IMR-90 (cell line): ENCODE measurements around the gene ABCC4. TPM values are rescaled to one million over a fixed set of nuclear protein-coding genes. Genes with fewer than 3 reads are reported as not detected.
A peak's percentile ranks its signal among the peaks of the same experiment; 100 is the strongest.

Experiments used
- ATAC-seq: fragments of 200-7000 bp; cut with Tn5 transposase; 2 replicates; pipeline ENCODE4 v1.9.1; 2020; ENCODE audit warnings: low read depth, mild to moderate bottlenecking, moderate library complexity
- BruUV-seq: library from RNA; stranded (reverse); fragments of 400-500 nt; replicated peaks from 2 replicates; lab custom pipeline; 2021; lab: Mats Ljungman, UMichigan
- CTCF ChIA-PET: fragments of 300-600 bp; formaldehyde crosslinking; extraction: SDS; loops from one replicate; lab custom pipeline; 2021; ENCODE audit warnings: antibody characterized with exemption; lab: Yijun Ruan, JAX
- POLR2A ChIA-PET: fragments of 300-600 bp; sonication (Branson Sonifier 250); formaldehyde crosslinking; loops from one replicate; lab custom pipeline; 2022; ENCODE audit warnings: antibody characterized with exemption; ENCODE audit not compliant: unreplicated experiment; lab: Charles Lee
- DNase-seq: peaks from one replicate; pipeline ENCODE4 v3.0.0; 2013
- H2AFZ ChIP-seq: replicated peaks from 2 replicates; pipeline ENCODE3; 2013; ENCODE audit warnings: low read length, mild to moderate bottlenecking; ENCODE audit not compliant: poor library complexity
- H2AK5ac ChIP-seq: 2 replicates; pipeline ENCODE4 v1.6.1; 2013; ENCODE audit warnings: low read depth, low read length, inconsistent platforms
- H2AK9ac ChIP-seq: replicated peaks from 2 replicates; pipeline ENCODE3; 2013; ENCODE audit warnings: mild to moderate bottlenecking, low read depth, low read length, moderate library complexity; ENCODE audit not compliant: poor library complexity
- H2BK120ac ChIP-seq: 2 replicates; pipeline ENCODE4 v1.6.1; 2013; ENCODE audit warnings: low read depth, low read length, inconsistent platforms
- H2BK15ac ChIP-seq: 3 replicates; pipeline ENCODE4 v1.6.1; 2013; ENCODE audit warnings: low read depth, low read length, inconsistent platforms
- H2BK20ac ChIP-seq: 2 replicates; pipeline ENCODE4 v1.6.1; 2013; ENCODE audit warnings: low read depth, mild to moderate bottlenecking, inconsistent platforms, low read length, moderate library complexity
- H2BK5ac ChIP-seq: 2 replicates; pipeline ENCODE4 v1.6.1; 2013; ENCODE audit warnings: mild to moderate bottlenecking, low read depth, low read length, inconsistent platforms; ENCODE audit not compliant: poor library complexity, severe bottlenecking
- H3K14ac ChIP-seq: replicated peaks from 2 replicates; pipeline ENCODE4 v1.6.1; 2013; ENCODE audit warnings: low read depth, low read length, inconsistent platforms
- H3K18ac ChIP-seq: 2 replicates; pipeline ENCODE4 v1.6.1; 2013; ENCODE audit warnings: low read depth, low read length, control low read depth
- H3K23ac ChIP-seq: 2 replicates; pipeline ENCODE4 v1.6.1; 2013; ENCODE audit warnings: low read depth, low read length, inconsistent platforms
- H3K27ac ChIP-seq: 2 replicates; pipeline ENCODE4 v1.5.1; 2013; ENCODE audit warnings: mild to moderate bottlenecking, control low read depth, low read length; ENCODE audit not compliant: insufficient read depth
- H3K27me3 ChIP-seq: 2 replicates; pipeline ENCODE4 v1.6.1; 2013; ENCODE audit warnings: low read length; ENCODE audit not compliant: control insufficient read depth, insufficient read depth
- H3K36me3 ChIP-seq: 2 replicates; pipeline ENCODE4 v1.6.1; 2013; ENCODE audit warnings: low read length, mixed read lengths; ENCODE audit not compliant: control insufficient read depth, insufficient read depth
- H3K4ac ChIP-seq: 2 replicates; pipeline ENCODE4 v1.6.1; 2013; ENCODE audit warnings: low read depth, low read length, inconsistent platforms
- H3K4me1 ChIP-seq: 2 replicates; pipeline ENCODE4 v1.6.1; 2013; ENCODE audit warnings: low read length, mixed read lengths; ENCODE audit not compliant: control insufficient read depth, insufficient read depth
- H3K4me2 ChIP-seq: 2 replicates; pipeline ENCODE4 v1.6.1; 2013; ENCODE audit warnings: low read depth, mild to moderate bottlenecking, control low read depth, low read length, moderate library complexity
- H3K4me3 ChIP-seq: 2 replicates; pipeline ENCODE4 v1.5.1; 2013; ENCODE audit warnings: low read depth, mild to moderate bottlenecking, control low read depth, low read length, moderate library complexity; ENCODE audit not compliant: insufficient read depth
- H3K56ac ChIP-seq: 2 replicates; pipeline ENCODE4 v1.6.1; 2013; ENCODE audit warnings: low read length, inconsistent platforms; ENCODE audit not compliant: insufficient read depth; ENCODE audit errors: extremely low read depth
- H3K79me1 ChIP-seq, 2 experiments: 2 replicates each; pipeline ENCODE4 v1.6.1; 2013; ENCODE audit warnings: low read length in 2 of 2, inconsistent platforms in 1 of 2, low read depth in 1 of 2
- H3K9ac ChIP-seq: 2 replicates; pipeline ENCODE4 v1.6.1; 2013; ENCODE audit warnings: low read depth, low read length, control low read depth
- H3K9me1 ChIP-seq: 2 replicates; pipeline ENCODE4 v1.6.1; 2013; ENCODE audit warnings: low read length, inconsistent platforms; ENCODE audit not compliant: insufficient read depth
- H3K9me3 ChIP-seq: 2 replicates; pipeline ENCODE4 v1.6.1; 2013; ENCODE audit warnings: low read length; ENCODE audit not compliant: control insufficient read depth, insufficient read depth
- H4K20me1 ChIP-seq: 2 replicates; pipeline ENCODE4 v1.6.1; 2013; ENCODE audit warnings: low read length, inconsistent platforms; ENCODE audit not compliant: insufficient read depth
- H4K5ac ChIP-seq: 2 replicates; pipeline ENCODE4 v1.6.1; 2013; ENCODE audit warnings: mild to moderate bottlenecking, low read depth, low read length, control low read depth
- H4K8ac ChIP-seq, 2 experiments: 2 replicates each; pipeline ENCODE4 v1.6.1; 2013; ENCODE audit warnings: low read depth in 2 of 2, low read length in 2 of 2, control low read depth in 1 of 2, inconsistent platforms in 1 of 2
- H4K91ac ChIP-seq: 2 replicates; pipeline ENCODE4 v1.6.1; 2013; ENCODE audit warnings: low read depth, low read length, inconsistent platforms; ENCODE audit not compliant: insufficient read depth
- BHLHE40 ChIP-seq: fragments of 150-350 bp; IDR thresholded peaks from 2 replicates; pipeline ENCODE4 v1.6.1; 2016; ENCODE audit warnings: mild to moderate bottlenecking, low read depth, low read length
- CEBPB ChIP-seq: IDR thresholded peaks from 2 replicates; pipeline ENCODE4 v1.6.1; 2012; ENCODE audit warnings: low read depth, low read length, improper control_type of control experiment
- CHD1 ChIP-seq: IDR thresholded peaks from 2 replicates; pipeline ENCODE4 v1.6.1; 2012; ENCODE audit warnings: low read depth, low read length, improper control_type of control experiment
- CTCF ChIP-seq: conservative IDR thresholded peaks from 2 replicates; pipeline ENCODE4 v1.5.1; 2012; ENCODE audit warnings: mild to moderate bottlenecking, low read depth, low read length, improper control_type of control experiment
- ELK1 ChIP-seq: fragments of 150-350 bp; IDR thresholded peaks from 2 replicates; pipeline ENCODE4 v1.6.1; 2016; ENCODE audit warnings: low read depth, mild to moderate bottlenecking, low read length, moderate library complexity, borderline replicate concordance
- FOS ChIP-seq: fragments of 150-350 bp; IDR thresholded peaks from 2 replicates; pipeline ENCODE4 v1.6.1; 2016; ENCODE audit warnings: low read depth, low read length
- MAFK ChIP-seq: IDR thresholded peaks from 2 replicates; pipeline ENCODE4 v1.6.1; 2012; ENCODE audit warnings: low read depth, low read length, improper control_type of control experiment
- MAZ ChIP-seq: IDR thresholded peaks from 2 replicates; pipeline ENCODE4 v1.6.1; 2012; ENCODE audit warnings: low read depth, mild to moderate bottlenecking, low read length, improper control_type of control experiment, moderate library complexity, borderline replicate concordance
- MXI1 ChIP-seq: IDR thresholded peaks from 2 replicates; pipeline ENCODE4 v1.6.1; 2012; ENCODE audit warnings: low read depth, mild to moderate bottlenecking, low read length, moderate library complexity, borderline replicate concordance
- NFE2L2 ChIP-seq: fragments of 150-350 bp; IDR thresholded peaks from 2 replicates; pipeline ENCODE4 v1.6.1; 2016; ENCODE audit warnings: low read depth, mild to moderate bottlenecking, low read length
- POLR2A ChIP-seq: IDR thresholded peaks from 2 replicates; pipeline ENCODE4 v1.6.1; 2012; ENCODE audit warnings: mild to moderate bottlenecking, low read depth, low read length
- RAD21 ChIP-seq: IDR thresholded peaks from 2 replicates; pipeline ENCODE4 v1.6.1; 2012; ENCODE audit warnings: low read length, improper control_type of control experiment
- RCOR1 ChIP-seq: IDR thresholded peaks from 2 replicates; pipeline ENCODE4 v1.6.1; 2012; ENCODE audit warnings: mild to moderate bottlenecking, low read length, improper control_type of control experiment; ENCODE audit not compliant: insufficient replicate concordance
- RFX5 ChIP-seq: IDR thresholded peaks from 2 replicates; pipeline ENCODE4 v1.8.0; 2012; ENCODE audit warnings: low read depth, mild to moderate bottlenecking, low read length, moderate library complexity
- USF2 ChIP-seq: fragments of 150-350 bp; IDR thresholded peaks from 2 replicates; pipeline ENCODE4 v1.6.1; 2017; ENCODE audit warnings: mild to moderate bottlenecking, antibody characterized with exemption, low read length, low read depth
- WGBS, 2 experiments: methylation state at CpG; one replicate each; pipeline versions ENCODE4 v1.1.5 to v1.1.7; 2013; ENCODE audit warnings: missing lambda C conversion rate in 2 of 2; ENCODE audit not compliant: insufficient read length in 1 of 2; ENCODE audit errors: extremely low coverage in 2 of 2; 5-methylcytosine and 5-hydroxymethylcytosine counted together
- dilution Hi-C: fragments of 300-500 bp; cut with HindIII; formaldehyde crosslinking; loops from one replicate; pipeline ENCODE4 v1.14.3; 2018; ENCODE audit warnings: low sequenced_read_pairs; ENCODE audit not compliant: unreplicated experiment
- in situ Hi-C: fragments of 300-500 bp; cut with MboI; formaldehyde crosslinking; loops from 3 replicates; pipeline ENCODE4 v1.14.3; 2019; ENCODE audit warnings: low sequenced_read_pairs, inconsistent platforms, mixed read lengths
- intact Hi-C: fragments of 100-400 bp; cut with micrococcal nuclease; formaldehyde crosslinking; loops from 2 replicates; pipeline ENCODE4 v1.10.0; 2022
- polyA plus RNA-seq, 3 experiments: library from polyadenylated mRNA; depleted of rRNA; stranded (reverse); fragments of >200 nt; gene quantifications; 2 replicates each; pipeline ENCODE4 v1.2.3, GENCODE V29; 2012; ENCODE audit warnings: low replicate concordance in 1 of 3
- total RNA-seq: library from RNA; depleted of rRNA; stranded (reverse); fragments of >200 nt; gene quantifications from 2 replicates; pipeline ENCODE4 v1.2.3, GENCODE V29; 2012

ABCC4 gene
- total and polyA plus RNA-seq, 2 of the 4 experiments (the other 2 are of a cell fraction), result 16.6 to 41.4 TPM

GRCh38 chr13:95197548-95197947 lies 103.7 kb downstream of the ABCC4 start:
- H3K27ac ChIP-seq, result 0 out of 2 replicates have a peak overlapping the region, but pooled peaks have one; percentile 11
- no peak overlapping the region for H3K56ac ChIP-seq
- no peak overlapping the region for H2BK5ac ChIP-seq
- H3K9ac ChIP-seq, result no peak overlapping the region
- H3K4ac ChIP-seq, result no peak overlapping the region
- no peak overlapping the region for H4K91ac ChIP-seq
- peaks cover 8 to 60% of the 10 kb centered on the region in 2 experiments; a peak in 3 of 4 replicates for H3K79me1 ChIP-seq
- DNase-seq (no peak), ATAC-seq (no peak)
- no peak overlapping the region for H2AK9ac ChIP-seq
- 0 out of 2 replicates have a peak, but pooled peaks cover 3% of the 10 kb centered on the region for H4K20me1 ChIP-seq
- no peak overlapping the region for H3K23ac ChIP-seq
- H2AFZ ChIP-seq, result no peak overlapping the region
- H3K14ac ChIP-seq, result no peak overlapping the region
- no peak overlapping the region for H2BK20ac ChIP-seq
- peaks cover 20% of the 10 kb centered on the region; the same call in 1 of the 2 replicates for H3K4me1 ChIP-seq
- WGBS, 2 experiments, result 90% methylated on average over 2 of the region's 4 CpGs; no CpG with 5 or more reads in 1 of the 2 experiments
- ChIA-PET POLR2A (no interaction called here), CTCF (no interaction called here)
- no peak for TF ChIP-seq USF2
- no peak for TF ChIP-seq MXI1
- TF ChIP-seq MAZ, result no peak
- no peak for TF ChIP-seq FOS
- no peak for TF ChIP-seq RFX5
- no peak for TF ChIP-seq MAFK
- no peak for TF ChIP-seq BHLHE40
- TF ChIP-seq CHD1, result no peak
- no peak for TF ChIP-seq CTCF
- no peak for TF ChIP-seq ELK1
- no peak for TF ChIP-seq POLR2A
- no peak for TF ChIP-seq CEBPB
- TF ChIP-seq NFE2L2, result no peak
- no peak for TF ChIP-seq RCOR1
- no peak for TF ChIP-seq RAD21
- no peak overlapping the region for H4K8ac ChIP-seq
- no peaks in the 10 kb centered on the region for H3K9me3 ChIP-seq
- in situ Hi-C loops (loop anchor here (10.0 kb wide), 1 partner anchor 177 kb away; no protein-coding TSS in a partner anchor), dilution Hi-C loops (no loop called here), intact Hi-C loops (no loop called here)
- H2AK5ac ChIP-seq, result no peak overlapping the region; the same call in 1 of the 2 replicates
- H3K4me3 ChIP-seq, result no peak overlapping the region
- no TSS peak for BruUV-seq
- peaks cover 15% of the 10 kb centered on the region for H3K9me1 ChIP-seq
- H3K36me3 ChIP-seq, result peaks cover 44% of the 10 kb centered on the region
- no peak overlapping the region for H2BK15ac ChIP-seq
- H3K27me3 ChIP-seq, result no peaks in the 10 kb centered on the region
- no peak overlapping the region for H2BK120ac ChIP-seq
- H4K5ac ChIP-seq, result no peak overlapping the region
- no peak overlapping the region for H3K4me2 ChIP-seq
- no peak overlapping the region for H3K18ac ChIP-seq
